Stimulated activated CD4-positive, alpha-beta T cell treated with anti-CD3 and anti-CD28 coated beads, Interleukin-15, amount 100 ng/mL, for 1 hour (primary cell): ENCODE results near the gene SERPINB1.

ENCODE experiments used
- DNase-seq, 2 donors: peaks; one replicate each; pipeline ENCODE4 v3.0.0-alpha.2; 2020; ENCODE audit warnings: low read depth in 1 of 2, low spot score in 1 of 2

The SERPINB1 gene

GRCh38 chr6:2795162-2795561, 46.5 kb downstream of the SERPINB1 start:
- DNase-seq: no peak

- no peak for DNase-seq
Measured at GRCh38 chr6:2794171-2794730, 47.4 kb downstream of the SERPINB1 start.

GRCh38 chr6:2793534-2794151, 48.0 kb downstream of the SERPINB1 start:
- no peak for DNase-seq

- no peak for DNase-seq
Measured at GRCh38 chr6:2792330-2793110, 49.1 kb downstream of the SERPINB1 start.

GRCh38 chr6:2791450-2791974, 50.2 kb downstream of the SERPINB1 start:
- DNase-seq: no peak

- DNase-seq: no peak
Measured at GRCh38 chr6:2790588-2791449, 50.8 kb downstream of the SERPINB1 start.

GRCh38 chr6:2786269-2786668, 55.4 kb downstream of the SERPINB1 start:
- DNase-seq: no peak

GRCh38 chr6:2784930-2785329, 56.7 kb downstream of the SERPINB1 start:
- no peak for DNase-seq

- DNase-seq: no peak
Measured at GRCh38 chr6:2784061-2784460, 57.6 kb downstream of the SERPINB1 start.

- no peak for DNase-seq
Measured at GRCh38 chr6:2783188-2783963, 58.3 kb downstream of the SERPINB1 start.

GRCh38 chr6:2782825-2783187, 58.9 kb downstream of the SERPINB1 start:
- no peak for DNase-seq

- no peak for DNase-seq
Measured at GRCh38 chr6:2782356-2782708, 59.3 kb downstream of the SERPINB1 start.
